ENCODE data around the gene CPNE2. TPM values are rescaled to one million over a fixed set of nuclear protein-coding genes. Genes with fewer than 3 reads are reported as not detected.

The CPNE2 gene
- total RNA-seq, 1 donor from 2014 or later = 13.7 TPM

DNA sequence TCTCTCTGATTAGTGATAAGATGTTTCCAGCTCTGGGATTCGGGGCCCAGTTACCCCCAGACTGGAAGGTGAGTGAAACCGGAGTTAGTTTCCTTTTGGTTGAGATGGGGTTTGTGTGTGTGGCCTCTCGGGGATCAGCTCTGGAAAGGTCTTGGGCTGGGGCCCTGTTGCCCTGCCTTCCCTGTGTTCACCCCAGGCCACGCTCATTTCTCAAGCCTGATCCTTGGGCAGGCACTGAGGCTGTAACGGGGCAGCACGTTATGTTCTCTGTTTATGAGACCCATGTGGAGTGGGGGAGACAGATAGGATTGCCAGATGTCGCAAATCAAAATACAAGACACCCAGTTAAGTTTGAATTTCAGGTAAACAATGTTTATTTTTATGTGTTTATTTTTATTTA, 35.5 kb downstream of the CPNE2 start:
- H3K4me1 ChIP-seq = peaks cover 5% of the 10 kb centered on the region
- intact Hi-C loops (cut with micrococcal nuclease) = no loop called here
- H3K36me3 ChIP-seq = peaks cover 5% of the 10 kb centered on the region
- no peaks in the 10 kb centered on the region for H3K9me3 ChIP-seq (replicated peaks)
- H3K27ac ChIP-seq (replicated peaks) = no peak overlapping the region
- no peaks in the 10 kb centered on the region for H3K27me3 ChIP-seq (ENCODE audit: low read depth)
- TF ChIP-seq, protein P1, sequence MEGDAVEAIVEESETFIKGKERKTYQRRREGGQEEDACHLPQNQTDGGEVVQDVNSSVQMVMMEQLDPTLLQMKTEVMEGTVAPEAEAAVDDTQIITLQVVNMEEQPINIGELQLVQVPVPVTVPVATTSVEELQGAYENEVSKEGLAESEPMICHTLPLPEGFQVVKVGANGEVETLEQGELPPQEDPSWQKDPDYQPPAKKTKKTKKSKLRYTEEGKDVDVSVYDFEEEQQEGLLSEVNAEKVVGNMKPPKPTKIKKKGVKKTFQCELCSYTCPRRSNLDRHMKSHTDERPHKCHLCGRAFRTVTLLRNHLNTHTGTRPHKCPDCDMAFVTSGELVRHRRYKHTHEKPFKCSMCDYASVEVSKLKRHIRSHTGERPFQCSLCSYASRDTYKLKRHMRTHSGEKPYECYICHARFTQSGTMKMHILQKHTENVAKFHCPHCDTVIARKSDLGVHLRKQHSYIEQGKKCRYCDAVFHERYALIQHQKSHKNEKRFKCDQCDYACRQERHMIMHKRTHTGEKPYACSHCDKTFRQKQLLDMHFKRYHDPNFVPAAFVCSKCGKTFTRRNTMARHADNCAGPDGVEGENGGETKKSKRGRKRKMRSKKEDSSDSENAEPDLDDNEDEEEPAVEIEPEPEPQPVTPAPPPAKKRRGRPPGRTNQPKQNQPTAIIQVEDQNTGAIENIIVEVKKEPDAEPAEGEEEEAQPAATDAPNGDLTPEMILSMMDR (IDR thresholded peaks at IDR 0.05; ENCODE audit: borderline replicate concordance) = no peak
- H3K4me3 ChIP-seq = no peak overlapping the region
- DNase-seq = no peak

DNA sequence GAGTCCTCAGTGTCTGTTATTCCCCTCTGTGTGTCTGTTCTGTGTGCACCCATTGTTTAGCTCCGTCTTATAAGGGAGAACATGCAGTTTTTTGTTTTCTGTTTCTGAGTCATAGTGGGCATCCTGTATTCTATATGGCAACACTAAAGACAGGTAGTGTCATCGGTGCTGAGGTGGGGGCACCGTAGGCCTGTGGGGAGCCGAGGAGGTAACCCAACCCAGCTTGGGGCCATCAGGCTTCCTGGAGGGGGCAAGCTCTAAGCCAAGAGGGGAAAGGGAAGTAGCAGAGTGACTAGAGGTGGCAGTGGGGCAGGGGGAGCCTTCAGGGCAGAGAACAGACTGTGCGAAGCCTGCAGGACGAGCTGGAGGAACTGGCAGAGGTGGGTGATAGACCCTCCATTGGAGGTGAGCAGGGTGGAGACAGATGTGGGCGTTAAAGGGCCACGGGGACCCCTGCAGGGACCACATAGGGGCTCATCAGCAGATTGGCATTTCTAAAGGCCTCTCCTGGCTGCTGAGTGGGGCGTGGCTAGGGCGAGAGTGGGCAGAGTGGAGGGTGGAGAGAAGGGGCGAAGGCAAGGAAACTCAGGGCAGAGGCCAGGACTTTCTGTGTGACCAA, 36.5 kb downstream of the CPNE2 start:
- H3K4me3 ChIP-seq = no peak overlapping the region
- no peaks in the 10 kb centered on the region for H3K9me3 ChIP-seq (replicated peaks)
- H3K36me3 ChIP-seq = peaks cover 5% of the 10 kb centered on the region
- DNase-seq = no peak
- TF ChIP-seq, protein P1 (IDR thresholded peaks at IDR 0.05; ENCODE audit: borderline replicate concordance) = no peak
- no peak overlapping the region for H3K27ac ChIP-seq (replicated peaks)
- peaks cover 5% of the 10 kb centered on the region for H3K4me1 ChIP-seq
- intact Hi-C loops (cut with micrococcal nuclease) = no loop called here
- H3K27me3 ChIP-seq (ENCODE audit: low read depth) = no peaks in the 10 kb centered on the region

DNA sequence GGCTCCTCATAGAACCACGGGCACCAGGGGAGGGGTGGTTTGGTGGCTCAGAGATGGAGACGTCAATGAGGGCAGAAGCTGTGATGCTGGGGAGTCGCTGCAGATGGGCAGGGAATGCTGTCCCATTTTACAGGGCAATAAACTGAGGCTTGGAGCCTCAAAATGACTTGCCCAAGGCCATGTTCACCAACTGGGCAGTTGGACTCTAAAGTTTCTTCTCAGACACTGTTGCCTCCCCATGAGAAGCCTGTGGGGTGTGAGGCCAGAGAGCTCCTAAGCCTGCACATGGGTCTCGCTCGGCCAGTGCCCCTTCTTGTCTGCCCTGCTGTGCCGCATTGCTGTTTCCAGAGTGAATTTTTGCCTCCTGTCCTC, 38.6 kb downstream of the CPNE2 start:
- intact Hi-C loops (cut with micrococcal nuclease) = no loop called here
- H3K27ac ChIP-seq (replicated peaks) = no peak overlapping the region
- no peak for DNase-seq
- no peaks in the 10 kb centered on the region for H3K27me3 ChIP-seq (ENCODE audit: low read depth)
- no peaks in the 10 kb centered on the region for H3K9me3 ChIP-seq (replicated peaks)
- no peaks in the 10 kb centered on the region for H3K36me3 ChIP-seq
- TF ChIP-seq, protein P1 (IDR thresholded peaks at IDR 0.05; ENCODE audit: borderline replicate concordance) = no peak
- no peak overlapping the region for H3K4me3 ChIP-seq
- peaks cover 5% of the 10 kb centered on the region for H3K4me1 ChIP-seq

DNA sequence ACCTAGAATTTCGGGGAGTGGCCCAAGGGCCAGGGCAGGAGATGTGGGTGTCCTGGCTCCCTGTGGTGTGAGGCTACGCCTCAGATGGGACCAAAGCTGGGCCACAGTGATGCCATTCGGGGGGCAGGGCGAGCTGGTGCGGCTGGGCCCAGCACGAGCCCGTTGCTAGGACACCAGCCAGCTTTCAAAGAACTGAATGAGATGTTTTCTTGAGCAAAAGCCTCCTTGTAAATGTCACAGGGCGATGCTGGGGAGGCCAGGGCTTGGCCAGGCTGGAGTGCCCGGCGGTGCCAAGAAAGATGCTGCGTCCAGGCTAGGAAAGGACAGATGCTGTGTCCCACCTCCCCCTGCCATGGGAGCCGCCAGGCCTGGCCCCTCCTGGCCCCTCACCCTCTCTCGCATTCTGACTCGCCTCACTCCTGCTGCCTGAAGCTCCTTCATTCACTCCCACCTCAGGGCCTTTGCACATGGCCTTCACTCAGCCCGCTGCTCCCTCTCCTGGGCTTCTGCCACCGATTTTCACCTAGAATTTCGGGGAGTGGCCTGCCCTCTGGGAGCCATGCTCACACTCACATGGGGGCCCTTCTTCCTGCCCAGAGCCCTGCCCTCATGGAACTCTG, 39.1 kb downstream of the CPNE2 start:
- DNase-seq = no peak
- Histone ChIP-seq H3K27me3 (ENCODE audit: low read depth) (no peaks in the 10 kb centered on the region), H3K9me3 (replicated peaks) (no peaks in the 10 kb centered on the region), H3K27ac (replicated peaks) (no peak overlapping the region), H3K36me3 (no peaks in the 10 kb centered on the region), H3K4me3 (no peak overlapping the region), H3K4me1 (peaks cover 5% of the 10 kb centered on the region)
- intact Hi-C loops (cut with micrococcal nuclease) = no loop called here
- TF ChIP-seq, protein P1 (IDR thresholded peaks at IDR 0.05; ENCODE audit: borderline replicate concordance) = no peak

DNA sequence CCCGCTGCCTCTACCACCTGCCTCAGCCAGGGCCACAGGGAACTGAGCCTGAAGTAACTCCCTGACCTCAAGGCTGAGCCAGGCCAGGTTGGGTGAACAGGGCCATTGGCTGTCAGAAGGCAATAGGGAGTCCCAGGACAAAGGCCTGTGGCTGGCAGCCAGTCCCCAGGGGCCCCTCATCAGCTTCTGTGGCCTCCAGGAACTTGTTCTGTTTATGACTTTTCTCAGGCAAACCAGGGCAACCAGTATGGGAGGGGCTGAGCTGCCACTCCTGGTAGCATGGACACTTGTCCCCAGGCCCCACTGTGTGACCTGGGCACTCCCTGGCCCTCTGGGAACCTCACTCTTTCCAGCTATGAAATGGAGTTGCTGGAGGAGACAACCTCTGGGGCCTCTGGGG, 40.1 kb downstream of the CPNE2 start:
- no peaks in the 10 kb centered on the region for H3K9me3 ChIP-seq (replicated peaks)
- intact Hi-C loops (cut with micrococcal nuclease) = no loop called here
- DNase-seq = no peak
- H3K27ac ChIP-seq (replicated peaks) = no peak overlapping the region
- H3K27me3 ChIP-seq (ENCODE audit: low read depth) = no peaks in the 10 kb centered on the region
- TF ChIP-seq, protein P1 (IDR thresholded peaks at IDR 0.05; ENCODE audit: borderline replicate concordance) = no peak
- H3K36me3 ChIP-seq = no peaks in the 10 kb centered on the region
- no peak overlapping the region for H3K4me3 ChIP-seq
- peaks cover 5% of the 10 kb centered on the region for H3K4me1 ChIP-seq
